Activated T-cell treated with anti-CD3 and anti-CD28 coated beads, Interleukin-2, amount 50 U/mL, for 1 hour (primary cell): Measurements from ENCODE around the gene RAB4B.
"Not testable (repeated sequence)": the region's sequence is repeated elsewhere in the genome, so short reads cannot be mapped to it uniquely, and the experiment has no call there.

ENCODE experiments used
- DNase-seq: peaks from one replicate; pipeline ENCODE4 v3.0.0-alpha.2; 2020

The RAB4B gene

GRCh38 chr19:40804783-40805242, 26.8 kb downstream of the RAB4B start:
- no peak for DNase-seq

GRCh38 chr19:40805258-40805868, 27.3 kb downstream of the RAB4B start:
- no peak for DNase-seq

- peak; percentile 77 for DNase-seq
Measured at GRCh38 chr19:40806423-40807146, 28.5 kb downstream of the RAB4B start.

GRCh38 chr19:40807147-40808020, 29.3 kb downstream of the RAB4B start:
- no peak for DNase-seq

- no peak for DNase-seq
Measured at GRCh38 chr19:40808021-40808325, 29.9 kb downstream of the RAB4B start.

- no peak for DNase-seq
Measured at GRCh38 chr19:40808497-40808896, 30.4 kb downstream of the RAB4B start.

- DNase-seq: no peak
Measured at GRCh38 chr19:40809358-40810086, 31.5 kb downstream of the RAB4B start.

- DNase-seq: no peak
Measured at GRCh38 chr19:40810160-40810559, 32.1 kb downstream of the RAB4B start.

GRCh38 chr19:40810649-40811408, 32.8 kb downstream of the RAB4B start:
- DNase-seq: peak; percentile 65

- DNase-seq: no peak
Measured at GRCh38 chr19:40811478-40812341, 33.7 kb downstream of the RAB4B start.

- DNase-seq: not testable (repeated sequence)
Measured at GRCh38 chr19:40812571-40812970, 34.5 kb downstream of the RAB4B start.

- DNase-seq: no peak
Measured at GRCh38 chr19:40813182-40813581, 35.1 kb downstream of the RAB4B start.

- no peak for DNase-seq
Measured at GRCh38 chr19:40815223-40815622, 37.2 kb downstream of the RAB4B start.

- DNase-seq: peak; percentile 78
Measured at GRCh38 chr19:40818480-40819399, 40.7 kb downstream of the RAB4B start.

GRCh38 chr19:40819479-40820234, 41.6 kb downstream of the RAB4B start:
- peak; percentile 72 for DNase-seq

- peak; percentile 13 for DNase-seq
Measured at GRCh38 chr19:40822161-40822560, 44.1 kb downstream of the RAB4B start.

GRCh38 chr19:40822704-40823553, 44.9 kb downstream of the RAB4B start:
- DNase-seq: peak; percentile 8

GRCh38 chr19:40824916-40825315, 46.9 kb downstream of the RAB4B start:
- not testable (repeated sequence) for DNase-seq
